AG08396 (cell line): ENCODE data around the gene ELP1.
"Not testable (repeated sequence)": the region's sequence is repeated elsewhere in the genome, so short reads cannot be mapped to it uniquely, and the experiment has no call there.

ENCODE experiments used
- DNase-seq: peaks from one replicate; pipeline ENCODE4 v3.0.0; 2012; ENCODE audit warnings: low spot score, mixed read lengths

Gene ELP1

DNA sequence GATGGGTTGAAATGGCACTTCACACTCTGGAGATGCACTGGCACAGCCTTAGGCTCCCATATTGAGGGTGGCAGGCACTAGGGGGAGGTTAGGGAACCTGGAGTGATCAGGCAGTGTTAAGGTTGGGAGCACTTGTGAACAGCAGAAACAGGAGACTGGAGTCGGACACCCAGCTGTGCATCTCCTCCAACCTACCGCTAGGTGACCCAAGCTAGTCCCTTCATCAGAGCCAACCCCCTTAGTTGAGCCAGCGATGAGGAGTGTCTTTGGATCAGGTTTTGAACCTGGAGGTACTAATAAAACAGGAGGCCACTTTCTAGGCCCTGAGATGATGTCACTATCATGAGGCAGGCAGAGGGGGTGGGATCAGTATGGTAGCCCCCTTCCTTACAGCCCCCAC is 79.8 kb downstream of the ELP1 start:
- DNase-seq, result no peak

DNA sequence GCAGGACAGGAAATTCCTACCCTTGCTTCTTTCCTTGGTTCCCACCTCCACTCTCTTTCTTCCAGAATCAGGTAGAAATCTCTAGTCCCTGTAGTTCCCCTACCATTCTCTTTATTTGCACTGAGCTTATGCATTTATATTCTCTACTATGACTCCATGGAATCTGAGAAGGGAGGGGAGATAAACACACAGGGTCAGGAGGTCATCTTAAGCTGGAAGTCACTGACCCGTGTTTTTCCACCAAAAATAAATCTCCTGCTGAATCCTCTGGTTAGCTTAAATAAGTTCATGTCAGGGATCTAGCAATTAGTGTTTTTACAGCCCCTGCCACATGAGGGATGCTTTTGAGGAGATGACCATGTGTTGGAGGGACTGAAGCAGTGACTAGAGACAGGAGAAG is 81.8 kb downstream of the ELP1 start:
- DNase-seq, result no peak

- DNase-seq, result no peak
These were observed 82.8 kb downstream of the ELP1 start for GRCh38 chr9:108851138-108851537.

DNA sequence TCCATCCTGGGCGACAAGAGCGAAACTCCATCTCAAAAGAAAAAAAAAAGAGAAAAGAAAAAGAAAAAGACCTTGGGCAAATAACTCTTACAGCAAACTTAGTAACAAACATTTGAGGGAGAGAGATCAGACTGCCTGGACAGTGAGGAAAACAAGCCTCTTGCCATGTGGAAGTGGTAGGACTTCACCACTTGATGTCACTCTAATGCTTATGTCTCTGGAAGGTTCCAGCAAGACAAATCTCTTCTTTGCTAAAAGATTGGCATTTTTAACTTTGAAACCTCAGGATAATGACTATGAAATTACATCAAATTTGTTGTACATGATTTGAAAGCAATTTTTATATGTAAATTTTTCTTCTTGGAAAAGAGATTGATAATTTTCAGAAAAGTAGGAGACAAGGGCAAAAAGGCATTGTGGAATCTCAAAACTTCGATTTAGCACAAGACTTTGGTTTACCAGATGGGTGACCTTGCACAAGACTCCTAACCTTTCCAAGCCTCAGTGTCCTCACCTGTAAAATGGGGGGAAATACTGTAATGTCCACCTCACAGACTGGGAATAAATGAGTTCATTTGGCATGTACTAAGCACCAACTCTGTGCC is 83.5 kb downstream of the ELP1 start:
- DNase-seq, result no peak

DNA sequence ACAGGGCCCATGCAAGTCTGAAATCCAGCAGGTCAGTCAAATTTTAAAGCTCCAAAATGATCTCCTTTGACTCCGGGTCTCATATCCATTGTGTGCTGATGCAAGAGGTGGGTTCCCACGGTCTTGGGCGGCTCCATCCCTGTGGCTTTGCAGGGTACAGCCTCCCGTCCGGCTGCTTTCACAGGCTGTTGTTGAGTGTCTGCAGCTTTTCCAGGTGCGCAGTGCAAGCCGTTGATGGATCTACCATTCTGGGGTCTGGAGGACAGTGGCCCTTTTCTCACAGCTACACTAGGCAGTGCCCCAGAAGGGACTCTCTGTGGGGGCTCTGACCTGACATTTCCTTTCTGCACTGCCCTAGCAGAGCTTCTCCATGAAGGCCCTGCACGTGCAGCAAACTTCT is 85.6 kb downstream of the ELP1 start:
- not testable (repeated sequence) for DNase-seq

- no peak for DNase-seq
These were observed 88.0 kb downstream of the ELP1 start for GRCh38 chr9:108845947-108846346.

DNA sequence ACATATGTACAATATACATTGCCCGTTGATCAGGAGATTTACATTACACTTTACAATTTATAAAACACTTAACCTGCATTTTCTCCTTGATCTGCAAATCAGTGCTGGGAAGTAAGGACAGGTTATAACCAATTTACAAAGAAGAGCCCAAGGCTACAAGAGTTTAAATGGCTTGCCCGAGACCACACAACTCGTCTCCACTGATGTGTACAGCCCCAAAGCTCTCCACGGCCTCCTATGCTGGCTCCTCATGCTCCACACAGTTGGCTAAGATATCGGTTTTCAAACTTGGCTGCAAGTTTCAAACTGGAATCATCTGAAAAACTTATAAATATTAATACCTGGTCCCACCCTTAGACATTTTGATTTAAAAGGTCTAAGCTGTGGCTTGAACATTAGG is 88.4 kb downstream of the ELP1 start:
- DNase-seq, result no peak

DNA sequence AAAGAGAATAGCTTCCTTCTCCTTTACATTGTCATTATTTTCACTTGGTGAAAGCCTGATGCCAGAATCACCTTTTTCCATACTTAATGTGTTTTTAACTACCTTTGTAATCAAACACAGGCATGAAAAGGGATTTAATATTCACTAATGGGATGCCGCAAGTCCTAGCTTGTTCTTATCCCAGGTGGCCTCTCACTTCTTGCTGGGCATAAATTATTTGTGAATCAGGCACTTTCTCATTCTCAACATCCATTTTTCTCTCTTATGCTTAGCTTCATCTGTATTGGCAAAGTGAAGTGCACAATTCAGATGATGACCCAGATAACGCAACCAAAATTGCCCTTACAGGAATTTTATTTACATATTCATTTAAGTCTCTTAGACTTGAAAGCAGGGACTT is 89.1 kb downstream of the ELP1 start:
- DNase-seq, result no peak

GRCh38 chr9:108844391-108844790 is 89.5 kb downstream of the ELP1 start:
- DNase-seq, result no peak

DNA sequence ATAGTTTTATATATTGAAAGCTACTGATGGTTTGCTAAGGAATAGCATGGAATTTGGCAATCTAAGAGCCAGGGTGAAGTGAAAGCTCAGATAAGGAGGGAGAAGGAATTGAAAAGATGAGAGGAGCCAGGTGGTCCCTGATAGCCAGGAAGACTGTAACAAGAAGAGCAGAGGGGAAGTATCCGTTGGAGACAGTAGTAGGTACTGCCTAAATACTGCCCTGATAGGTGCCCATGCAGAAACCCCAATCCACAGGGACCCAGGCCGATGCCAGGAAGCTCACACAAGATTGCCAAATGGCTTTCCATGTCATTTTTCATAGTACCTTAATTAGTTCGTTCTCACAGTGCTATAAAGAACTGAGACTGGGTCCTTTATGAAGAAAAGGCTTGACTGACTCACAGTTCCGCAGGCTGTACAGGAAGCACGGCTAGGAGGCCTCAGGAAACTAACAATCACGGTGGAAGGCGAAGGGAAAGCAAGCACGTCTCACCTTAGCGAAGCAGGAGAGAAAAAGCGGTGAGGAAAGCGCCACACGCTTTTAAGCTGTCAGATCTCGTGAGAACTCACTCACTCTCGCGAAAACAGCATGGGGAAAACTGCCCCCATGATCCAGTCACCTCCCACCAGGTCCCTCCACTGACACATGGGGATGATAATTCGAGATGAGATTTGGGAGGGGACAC is 91.2 kb downstream of the ELP1 start:
- DNase-seq, result no peak

- DNase-seq, result not testable (repeated sequence)
These were observed 94.4 kb downstream of the ELP1 start for GRCh38 chr9:108839561-108839960.

DNA sequence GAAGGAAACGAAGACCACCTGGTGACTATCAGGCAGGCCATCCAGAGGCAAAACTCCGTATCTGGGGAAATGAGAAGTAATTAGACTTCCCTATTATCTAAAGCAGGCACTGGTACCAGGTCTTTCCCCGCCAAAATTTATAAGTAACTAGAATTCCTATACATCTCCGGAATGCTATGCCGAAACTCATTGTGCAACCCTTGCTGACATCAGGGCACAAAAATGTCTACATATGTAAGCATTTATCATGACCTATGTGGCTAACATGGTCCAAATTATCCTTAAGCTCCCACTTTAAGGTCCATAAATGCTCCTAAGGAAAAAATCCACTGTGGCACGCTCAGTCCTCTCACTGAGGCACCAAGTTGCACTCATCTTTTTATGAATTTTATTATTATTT is 95.9 kb downstream of the ELP1 start:
- no peak for DNase-seq

DNA sequence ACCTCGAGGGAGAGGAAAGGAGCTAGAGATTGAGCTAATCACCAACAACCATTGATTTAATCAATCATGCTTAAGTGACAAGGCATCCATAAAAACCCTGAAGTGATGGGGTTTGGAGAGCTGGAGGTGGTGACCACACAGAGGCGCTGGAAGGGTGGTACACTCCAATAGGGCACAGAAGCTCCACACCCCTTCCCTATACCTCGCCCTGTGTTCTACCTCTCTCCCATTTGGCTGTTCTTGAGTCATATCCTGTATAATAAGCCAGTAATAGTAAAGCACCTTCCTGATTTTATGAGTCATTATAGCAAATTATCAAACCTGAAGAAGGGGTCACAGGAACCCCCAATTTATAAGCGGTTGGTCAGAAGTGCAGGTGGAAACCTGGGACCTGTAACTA is 96.4 kb downstream of the ELP1 start:
- DNase-seq, result no peak

GRCh38 chr9:108836781-108837180 is 97.1 kb downstream of the ELP1 start:
- no peak for DNase-seq

DNA sequence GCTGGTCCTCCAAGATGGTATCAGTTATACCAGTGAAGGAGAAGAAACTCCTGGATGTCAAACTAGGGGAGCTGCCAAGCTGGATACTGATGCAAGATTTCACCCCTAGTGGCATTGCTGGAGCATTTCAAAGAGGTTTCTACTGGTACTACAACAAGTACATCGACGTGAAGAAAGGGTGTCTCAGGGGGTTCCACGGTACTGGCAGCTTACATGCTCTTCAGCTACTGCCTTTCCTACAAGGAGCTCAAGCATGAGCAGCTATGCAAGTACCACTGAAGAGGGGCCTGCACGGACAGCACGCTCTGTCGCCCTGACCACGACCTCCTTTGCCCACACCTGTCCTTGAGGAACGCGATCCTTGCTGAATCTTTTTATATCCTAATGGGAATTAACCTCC is 97.6 kb downstream of the ELP1 start:
- DNase-seq, result no peak

DNA sequence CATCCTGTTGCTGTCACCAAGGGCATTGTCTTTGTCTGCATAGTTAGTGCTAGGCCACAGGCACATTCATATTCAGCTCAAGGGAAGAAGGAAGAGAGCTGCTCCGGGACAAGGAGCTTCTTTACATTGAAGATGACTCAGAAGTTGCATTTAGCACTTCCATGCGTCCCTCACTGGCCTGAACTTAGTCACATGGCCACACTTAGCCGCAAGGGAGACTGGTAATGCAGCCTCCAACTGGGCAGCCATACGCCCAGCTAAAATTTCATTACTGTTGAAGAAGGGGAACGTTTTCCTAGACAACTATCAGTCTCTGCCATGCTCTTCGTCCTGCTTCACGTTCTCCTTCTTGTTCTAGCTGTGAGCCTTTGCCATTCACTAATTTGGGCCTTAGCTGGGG is 98.1 kb downstream of the ELP1 start:
- no peak for DNase-seq

DNA sequence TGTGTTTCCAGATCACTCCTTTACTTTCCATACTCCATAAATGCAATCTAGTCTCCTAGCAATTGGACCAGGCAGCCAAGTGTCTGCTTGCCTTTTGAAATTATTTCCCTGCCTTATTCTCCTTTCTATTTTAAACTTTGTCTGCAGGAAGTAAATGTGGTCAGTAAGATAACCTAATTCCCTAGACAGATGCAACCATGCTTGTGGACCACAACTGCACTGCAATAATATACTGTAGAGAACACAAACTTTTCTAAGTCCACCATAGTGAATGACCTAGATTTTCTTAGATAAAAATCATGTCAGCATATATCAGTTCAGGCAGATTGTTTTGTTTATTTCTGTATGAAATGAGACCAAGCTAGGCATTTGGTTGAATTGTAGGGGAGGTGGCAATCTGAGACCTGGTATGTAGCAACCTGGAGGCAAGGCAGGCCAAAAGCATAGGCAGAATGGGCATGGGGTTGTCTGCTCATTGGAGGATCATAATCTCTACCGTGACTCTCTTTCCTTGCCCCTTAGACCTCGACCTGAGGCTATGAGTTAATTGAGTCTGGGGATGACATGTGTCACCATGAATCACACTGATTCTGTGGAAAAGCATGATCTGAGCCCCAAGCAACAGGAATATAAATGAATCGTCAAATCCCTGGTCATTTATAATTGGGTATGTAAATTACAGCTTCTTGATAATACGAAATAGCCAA is 98.8 kb downstream of the ELP1 start:
- DNase-seq, result no peak

DNA sequence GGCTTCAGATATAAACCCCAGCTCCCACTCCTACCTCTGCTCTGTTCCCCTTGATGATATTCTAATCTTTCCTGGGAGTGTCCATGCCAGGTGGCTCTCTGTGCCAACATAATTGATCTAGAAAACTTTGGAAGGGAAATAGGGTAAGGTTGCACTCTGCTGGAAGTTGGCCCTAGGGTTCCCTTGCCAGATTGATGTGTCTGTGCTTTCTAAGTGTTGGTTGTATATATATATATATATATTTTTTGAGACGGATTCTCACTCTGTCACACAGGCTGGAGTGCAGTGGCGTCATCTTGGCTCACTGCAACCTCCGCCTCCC is 101.8 kb downstream of the ELP1 start:
- no peak for DNase-seq

DNA sequence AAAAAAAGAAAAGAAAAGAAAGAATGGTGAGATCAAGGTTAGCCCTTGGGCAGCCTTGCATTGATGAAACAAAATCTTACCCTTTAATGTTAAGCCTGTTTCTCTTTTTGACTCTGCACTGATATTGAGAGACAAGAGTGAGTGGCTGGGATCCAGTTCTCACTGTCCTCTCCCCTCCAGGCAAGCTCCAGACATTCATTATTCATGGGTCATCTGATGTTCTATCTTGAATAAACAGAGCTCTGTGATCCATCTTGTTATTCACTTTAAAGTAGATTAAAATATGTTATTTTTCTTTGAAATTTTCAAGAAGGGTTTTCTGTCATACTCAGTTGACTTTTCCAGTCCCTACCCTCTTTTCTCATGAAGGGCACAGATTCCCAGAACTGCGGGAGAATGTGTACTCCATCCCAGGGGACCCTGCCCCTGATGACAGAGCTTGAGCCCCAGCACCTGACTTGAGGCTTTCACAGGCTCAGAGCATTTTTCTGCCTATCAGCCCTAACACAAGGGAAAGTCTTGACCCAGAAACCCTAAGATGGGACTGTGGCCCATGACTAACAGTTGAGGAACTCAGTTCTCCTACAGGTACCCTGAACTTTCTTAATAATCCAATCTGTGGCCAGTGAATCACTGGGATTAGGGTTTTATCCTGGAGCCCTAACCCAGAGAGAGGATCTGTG is 102.3 kb downstream of the ELP1 start:
- DNase-seq, result no peak

- no peak for DNase-seq
These were observed 103.7 kb downstream of the ELP1 start for GRCh38 chr9:108830272-108830671.

- DNase-seq, result no peak
These were observed 110.1 kb downstream of the ELP1 start for GRCh38 chr9:108823829-108824228.
